ENCODE measurements around the gene ACADSB.

DNA sequence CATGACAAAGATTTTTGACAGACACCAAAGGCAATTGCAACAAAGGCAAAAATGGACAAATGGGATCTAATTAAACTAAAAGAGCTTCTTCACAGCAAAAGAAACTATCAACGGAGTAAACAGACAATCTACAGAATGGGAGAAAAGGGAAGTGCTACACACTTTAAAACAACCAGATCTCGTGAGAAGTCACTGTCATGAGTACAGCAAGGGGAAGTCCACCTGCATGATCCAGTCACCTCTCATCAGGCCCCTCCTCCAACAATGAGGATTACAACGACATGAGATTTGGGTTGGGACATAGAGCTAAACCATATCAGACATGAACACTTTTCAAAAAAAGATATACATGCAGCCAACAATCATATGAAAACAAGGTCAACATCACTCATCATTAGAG lies 40.1 kb upstream of the ACADSB start:
- TF ChIP-seq, protein P1, sequence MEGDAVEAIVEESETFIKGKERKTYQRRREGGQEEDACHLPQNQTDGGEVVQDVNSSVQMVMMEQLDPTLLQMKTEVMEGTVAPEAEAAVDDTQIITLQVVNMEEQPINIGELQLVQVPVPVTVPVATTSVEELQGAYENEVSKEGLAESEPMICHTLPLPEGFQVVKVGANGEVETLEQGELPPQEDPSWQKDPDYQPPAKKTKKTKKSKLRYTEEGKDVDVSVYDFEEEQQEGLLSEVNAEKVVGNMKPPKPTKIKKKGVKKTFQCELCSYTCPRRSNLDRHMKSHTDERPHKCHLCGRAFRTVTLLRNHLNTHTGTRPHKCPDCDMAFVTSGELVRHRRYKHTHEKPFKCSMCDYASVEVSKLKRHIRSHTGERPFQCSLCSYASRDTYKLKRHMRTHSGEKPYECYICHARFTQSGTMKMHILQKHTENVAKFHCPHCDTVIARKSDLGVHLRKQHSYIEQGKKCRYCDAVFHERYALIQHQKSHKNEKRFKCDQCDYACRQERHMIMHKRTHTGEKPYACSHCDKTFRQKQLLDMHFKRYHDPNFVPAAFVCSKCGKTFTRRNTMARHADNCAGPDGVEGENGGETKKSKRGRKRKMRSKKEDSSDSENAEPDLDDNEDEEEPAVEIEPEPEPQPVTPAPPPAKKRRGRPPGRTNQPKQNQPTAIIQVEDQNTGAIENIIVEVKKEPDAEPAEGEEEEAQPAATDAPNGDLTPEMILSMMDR (IDR thresholded peaks at IDR 0.05): no peak
- no peak for TF ChIP-seq EZH2phosphoT487 (IDR thresholded peaks at IDR 0.05)
- no peak for TF ChIP-seq EZH2 (IDR thresholded peaks at IDR 0.05)

Measured in neural progenitor cell (in vitro differentiated cells).